CD4-positive, alpha-beta T cell (primary cell): ENCODE results near the gene EML3. TPM values are rescaled to one million over a fixed set of nuclear protein-coding genes. Genes with fewer than 3 reads are reported as not detected.
"Not testable (repeated sequence)": the region's sequence is repeated elsewhere in the genome, so short reads cannot be mapped to it uniquely, and the experiment has no call there.

Experiments used
- ATAC-seq: fragments of 200-7000 bp; cut with Tn5 transposase; one replicate; pipeline ENCODE4 v1.10.0; 2022; ENCODE audit warnings: mild to moderate bottlenecking; ENCODE audit not compliant: poor library complexity
- CTCF ChIA-PET: fragments of 350-600 bp; sonication (Branson Sonifier 250); formaldehyde crosslinking; loops from one replicate; lab custom pipeline; 2021; ENCODE audit warnings: antibody characterized with exemption, inconsistent platforms; lab: Charles Lee
- POLR2A ChIA-PET: fragments of 350-600 bp; sonication (Branson Sonifier 250); formaldehyde crosslinking; loops from one replicate; lab custom pipeline; 2021; ENCODE audit warnings: antibody characterized with exemption, inconsistent platforms; lab: Charles Lee
- DNase-seq, 14 experiments: peaks; one replicate each; pipeline ENCODE4 v3.0.0-alpha.2; 2013 to 2020; ENCODE audit warnings: mixed read lengths in 2 of 14
- H3K27ac ChIP-seq, 2 donors: one replicate each; pipeline versions ENCODE4 v1.5.1 to v1.7.0; 2013; ENCODE audit warnings: low read length in 2 of 2, low read depth in 1 of 2, mild to moderate bottlenecking in 1 of 2
- H3K27me3 ChIP-seq, 2 experiments: 1 replicate in 1 of 2; 2 replicates in 1 of 2; pipeline versions ENCODE4 v1.6.1 to v1.7.0; 2013; ENCODE audit warnings: low read length in 2 of 2, control low read depth in 1 of 2, mild to moderate bottlenecking in 1 of 2, moderate library complexity in 1 of 2; ENCODE audit not compliant: insufficient read depth in 2 of 2, control insufficient read depth in 1 of 2
- H3K36me3 ChIP-seq: one replicate; pipeline ENCODE4 v1.6.1; 2013; ENCODE audit warnings: low read length, control low read depth; ENCODE audit not compliant: insufficient read depth
- H3K4me1 ChIP-seq: one replicate; pipeline ENCODE4 v1.6.1; 2013; ENCODE audit warnings: low read length, control low read depth; ENCODE audit not compliant: insufficient read depth
- H3K4me3 ChIP-seq: one replicate; pipeline ENCODE4 v1.5.1; 2013; ENCODE audit warnings: mild to moderate bottlenecking, low read length, moderate library complexity
- H3K9me3 ChIP-seq, 2 experiments: 1 replicate in 1 of 2; 2 replicates in 1 of 2; pipeline versions ENCODE4 v1.6.1 to v1.7.0; 2013; ENCODE audit warnings: low read length in 2 of 2, mild to moderate bottlenecking in 2 of 2, control low read depth in 1 of 2, moderate library complexity in 1 of 2; ENCODE audit not compliant: control insufficient read depth in 1 of 2, insufficient read depth in 1 of 2
- H3K27ac Mint-ChIP-seq: one replicate; pipeline ENCODE4 v1.8.0; 2020; ENCODE audit warnings: mixed read lengths
- H3K27me3 Mint-ChIP-seq: one replicate; pipeline ENCODE4 v1.8.0; 2021; ENCODE audit warnings: mixed read lengths
- H3K36me3 Mint-ChIP-seq: one replicate; pipeline ENCODE4 v1.8.0; 2021; ENCODE audit warnings: low read depth, mixed read lengths
- H3K4me1 Mint-ChIP-seq: one replicate; pipeline ENCODE4 v1.8.0; 2021; ENCODE audit warnings: low read depth, mixed read lengths
- H3K4me3 Mint-ChIP-seq: one replicate; pipeline ENCODE4 v1.8.0; 2020; ENCODE audit warnings: mild to moderate bottlenecking, mixed read lengths
- H3K9me3 Mint-ChIP-seq: one replicate; pipeline ENCODE4 v1.8.0; 2020; ENCODE audit warnings: mixed read lengths
- CTCF ChIP-seq: fragments of 200-600 bp; IDR thresholded peaks from one replicate; pipeline ENCODE4 v1.8.0; 2022; ENCODE audit warnings: antibody characterized with exemption, mild to moderate bottlenecking
- intact Hi-C, 2 experiments: fragments of 100-400 bp; cut with DNase I in 1 of 2; cut with micrococcal nuclease in 1 of 2; formaldehyde crosslinking; loops; one replicate each; pipeline versions ENCODE4 v1.15.1 to v1.9.0; 2023 to 2025; cut with DNase I, micrococcal nuclease
- total RNA-seq, 174 experiments: library from RNA in 2 of 174; stranded (reverse) in 2 of 174; gene quantifications; one replicate each; pipeline ENCODE4 v1.2.3 and lab custom pipeline; 2021 to 2026

EML3 gene
- total RNA-seq, 2 experiments from 2014 or later: 142 to 144 TPM

GRCh38 chr11:62570903-62571302 lies 41.7 kb downstream of the EML3 start:
- H3K27me3 ChIP-seq, H3K4me3 ChIP-seq, DNase-seq, intact Hi-C loops, ATAC-seq, H3K9me3 Mint-ChIP-seq, H3K27me3 Mint-ChIP-seq, H3K9me3 ChIP-seq, H3K27ac ChIP-seq: not testable (repeated sequence)
- H3K36me3 Mint-ChIP-seq: peaks cover 85% of the 10 kb centered on the region
- peaks cover 58% of the 10 kb centered on the region for H3K4me1 ChIP-seq
- H3K4me1 Mint-ChIP-seq: peaks cover 63% of the 10 kb centered on the region
- H3K27ac Mint-ChIP-seq: peak overlapping the region; percentile 89
- ChIA-PET POLR2A (interaction anchor here (0.5 to 1.3 kb wide), 2 partner anchors 8 to 94 kb away, joined by 3 to 7 read pairs; partner anchors contain the start of genes C11orf98 and CSKMT), CTCF (interaction anchor here (1.3 kb wide), 1 partner anchor 146 kb away, joined by 3 read pairs; no protein-coding TSS in a partner anchor)
- H3K36me3 ChIP-seq: peaks cover 63% of the 10 kb centered on the region
- peak overlapping the region; percentile 55 for H3K4me3 Mint-ChIP-seq

- POLR2A ChIA-PET: interaction anchor here (0.6 to 1.3 kb wide), 3 partner anchors 21 to 95 kb away, joined by 3 to 4 read pairs (median 3); partner anchors contain the start of genes C11orf98, CSKMT and TUT1
- Histone ChIP-seq H3K27ac (no peak overlapping the region), H3K4me3 (no peak overlapping the region), H3K27me3 (no peaks in the 10 kb centered on the region), H3K36me3 (peaks cover 71% of the 10 kb centered on the region), H3K9me3 (no peaks in the 10 kb centered on the region), H3K4me1 (peaks cover 46% of the 10 kb centered on the region)
- no peak for TF ChIP-seq CTCF
- Mint-ChIP-seq H3K27ac (peak overlapping the region; percentile 28), H3K9me3 (no peaks in the 10 kb centered on the region), H3K27me3 (no peaks in the 10 kb centered on the region), H3K4me1 (peaks cover 60% of the 10 kb centered on the region), H3K36me3 (peaks cover 88% of the 10 kb centered on the region), H3K4me3 (peak overlapping the region; percentile 18)
- CTCF ChIA-PET: interaction anchor here (1.0 to 1.3 kb wide), 2 partner anchors 9 to 145 kb away, joined by 3 read pairs; no protein-coding TSS in a partner anchor
- DNase-seq (no peak), ATAC-seq (no peak)
- intact Hi-C loops: no loop called here
Measured at GRCh38 chr11:62569611-62570010, 43.0 kb downstream of the EML3 start.

DNA sequence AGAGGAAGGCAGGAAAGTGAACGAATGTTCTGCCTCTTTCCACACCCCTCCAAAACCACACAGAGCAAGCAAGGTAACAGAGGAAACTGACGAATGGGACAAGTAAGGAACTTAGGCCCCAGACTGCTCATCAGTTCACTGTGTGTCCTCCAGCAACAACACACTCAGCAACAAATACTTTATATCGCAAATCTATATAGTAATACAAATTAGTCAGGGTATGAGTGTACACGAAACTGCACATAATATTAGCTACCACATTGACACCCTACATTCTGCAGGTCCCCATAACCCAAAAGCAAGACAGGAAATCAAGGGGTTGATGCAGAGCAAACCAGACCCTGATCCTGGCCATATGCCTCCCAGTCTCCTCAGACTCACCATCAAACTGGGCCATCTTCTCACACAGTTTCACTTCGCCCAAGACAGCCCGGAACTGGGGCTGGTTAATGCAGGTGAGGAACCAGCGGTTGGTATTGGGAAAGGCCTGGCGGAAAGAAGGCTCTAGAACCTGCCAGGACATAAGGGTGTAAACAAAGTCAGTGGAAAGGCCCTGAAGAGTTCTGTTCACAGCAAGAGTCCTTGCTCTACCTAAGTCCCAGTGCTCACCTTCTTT lies 45.4 kb downstream of the EML3 start:
- no peaks in the 10 kb centered on the region for H3K27me3 Mint-ChIP-seq
- H3K9me3 Mint-ChIP-seq: no peaks in the 10 kb centered on the region
- H3K9me3 ChIP-seq: no peaks in the 10 kb centered on the region
- H3K4me3 Mint-ChIP-seq: no peak overlapping the region
- peaks cover 82% of the 10 kb centered on the region for H3K36me3 Mint-ChIP-seq
- H3K4me1 ChIP-seq: peaks cover 29% of the 10 kb centered on the region
- TF ChIP-seq CTCF: no peak
- DNase-seq (no peak), ATAC-seq (no peak)
- intact Hi-C loops: no loop called here
- no peak overlapping the region for H3K27ac Mint-ChIP-seq
- ChIA-PET CTCF (interaction anchor here (2.4 kb wide), 1 partner anchor 24 kb away, joined by 11 read pairs; no protein-coding TSS in a partner anchor), POLR2A (interaction anchor here (1.2 kb wide), 1 partner anchor 23 kb away, joined by 3 read pairs; no protein-coding TSS in a partner anchor)
- H3K4me1 Mint-ChIP-seq: peaks cover 40% of the 10 kb centered on the region
- H3K36me3 ChIP-seq: peaks cover 86% of the 10 kb centered on the region
- H3K4me3 ChIP-seq: no peak overlapping the region
- H3K27me3 ChIP-seq: no peaks in the 10 kb centered on the region
- no peak overlapping the region for H3K27ac ChIP-seq
